ENCODE results near the gene AMOT.

AMOT gene

DNA sequence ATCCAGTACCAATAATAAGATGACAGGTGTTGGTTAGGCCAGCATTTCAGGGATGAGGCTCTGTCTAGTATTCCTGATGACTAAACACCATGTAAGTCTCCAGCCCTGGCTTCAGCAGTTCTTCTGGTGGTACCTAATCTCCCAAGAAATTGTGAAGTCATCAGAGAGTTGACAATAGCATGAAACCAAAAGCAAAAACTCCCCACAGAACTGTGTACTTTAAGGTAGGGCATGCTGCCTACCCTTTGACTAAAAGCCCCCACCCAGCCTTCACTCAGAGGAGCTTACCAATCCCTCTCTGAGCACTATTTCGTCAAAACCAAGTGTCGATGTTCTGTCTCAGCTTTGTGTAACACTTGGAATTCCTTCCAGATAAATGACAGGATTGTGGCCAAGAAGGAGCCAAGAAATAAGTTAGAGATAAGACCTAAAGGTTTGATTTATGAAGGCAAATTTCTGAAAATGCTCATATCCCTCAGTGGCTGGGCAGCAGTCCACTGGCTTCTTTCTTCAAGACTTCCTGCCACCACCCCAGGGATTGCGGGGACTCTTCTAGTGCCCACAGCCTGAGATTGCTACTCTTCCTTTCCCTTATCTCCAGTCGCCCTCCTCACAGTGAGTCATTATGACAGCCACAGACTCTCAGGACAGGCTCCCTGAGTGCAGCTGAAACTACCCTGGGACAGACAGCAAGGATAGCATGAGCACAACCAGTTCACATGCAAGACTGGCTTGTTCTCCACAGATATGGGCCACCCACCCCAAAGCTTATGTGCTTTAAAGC lies 93.6 kb downstream of the AMOT start:
- in situ Hi-C loops (cut with MboI; ENCODE audit: low sequenced_read_pairs): no loop called here

DNA sequence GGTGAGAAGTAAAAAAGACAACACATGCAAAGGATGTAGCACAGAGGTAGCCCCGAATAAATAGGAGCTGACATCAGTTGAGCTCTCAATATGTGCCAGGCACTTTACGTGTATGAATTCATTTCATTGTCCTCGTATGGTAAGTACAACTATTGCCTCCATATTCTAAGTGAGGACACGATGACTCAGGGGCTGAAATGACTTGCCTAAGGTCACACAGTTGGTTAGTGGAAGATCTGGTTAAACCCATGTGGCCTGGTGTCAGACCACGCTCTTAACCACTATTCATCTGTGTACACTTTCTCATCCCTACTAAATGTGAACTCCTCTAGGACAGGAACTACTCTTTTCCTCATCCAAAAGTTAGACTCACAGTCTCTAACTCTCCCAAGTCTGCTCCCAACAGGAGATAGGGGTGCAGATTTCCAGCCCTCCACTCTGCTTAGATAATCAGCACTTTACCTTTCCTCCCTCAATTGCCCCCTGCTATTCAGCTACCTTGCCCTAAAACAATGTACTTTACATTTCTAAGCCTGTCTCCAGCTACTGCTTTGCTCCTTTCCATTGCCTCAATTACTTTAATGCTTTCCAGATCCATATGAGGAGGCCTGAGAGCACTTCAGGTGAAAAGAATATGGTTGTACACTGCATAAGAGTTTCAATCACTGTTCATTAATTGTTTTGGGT lies 102.1 kb downstream of the AMOT start:
- in situ Hi-C loops (cut with MboI; ENCODE audit: low sequenced_read_pairs): no loop called here

DNA sequence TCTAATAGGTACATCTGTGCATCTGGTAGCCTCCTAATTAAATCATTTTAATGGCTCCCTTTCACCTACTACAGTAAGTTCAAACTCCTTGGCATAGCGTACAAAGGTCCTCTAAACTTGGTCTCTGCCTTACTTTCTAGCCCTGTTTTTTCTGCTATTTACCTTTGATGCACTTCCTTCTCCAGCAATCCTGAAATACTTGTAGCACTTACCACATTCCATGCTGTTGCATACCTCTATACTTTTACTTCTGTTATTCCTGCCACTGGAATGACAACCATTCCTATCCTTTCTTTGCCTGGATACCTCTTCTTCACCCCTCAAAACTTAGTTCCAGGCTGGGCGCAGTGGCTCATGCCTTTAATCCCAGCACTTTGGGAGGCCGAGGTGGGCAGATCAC lies 104.3 kb downstream of the AMOT start:
- in situ Hi-C loops (cut with MboI; ENCODE audit: low sequenced_read_pairs): no loop called here

DNA sequence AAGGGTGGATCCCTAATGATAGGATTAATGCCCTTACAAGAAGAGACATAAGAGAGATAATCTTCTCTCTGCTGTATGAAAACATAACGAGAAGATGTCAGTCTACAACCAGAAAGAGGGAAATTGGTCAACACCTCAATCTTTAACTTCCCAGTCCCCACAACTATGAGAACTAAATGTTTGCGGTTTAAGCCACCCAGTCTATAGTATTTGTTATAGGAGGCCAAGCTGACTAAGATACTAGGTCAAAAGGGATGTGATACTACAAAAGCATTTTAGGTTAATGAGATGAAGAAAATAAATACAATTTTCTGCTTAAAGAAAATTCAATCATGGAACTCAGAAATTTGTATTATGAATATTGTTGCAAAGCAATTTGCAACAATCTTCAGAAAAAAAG lies 105.5 kb downstream of the AMOT start:
- in situ Hi-C loops (cut with MboI; ENCODE audit: low sequenced_read_pairs): no loop called here

DNA sequence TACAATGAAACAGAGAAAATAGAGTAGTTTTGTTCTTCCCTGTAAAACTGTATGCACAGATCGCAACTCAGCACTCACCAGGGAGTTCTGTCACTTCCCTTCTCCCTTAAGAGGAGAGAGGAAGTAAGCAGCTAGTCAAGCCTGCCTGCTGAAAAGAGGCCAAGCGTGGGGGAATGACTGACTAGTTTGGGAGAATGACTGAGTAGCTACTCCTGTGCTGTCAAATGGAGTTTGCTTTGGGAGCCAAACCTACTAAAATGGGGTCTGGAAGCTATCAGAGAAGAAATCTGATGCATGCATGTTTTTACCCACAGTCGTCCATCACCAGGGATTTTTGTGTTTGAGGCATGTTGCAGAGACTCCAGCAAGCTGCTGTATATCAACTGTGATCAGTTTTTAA lies 106.3 kb downstream of the AMOT start:
- in situ Hi-C loops (cut with MboI; ENCODE audit: low sequenced_read_pairs): no loop called here

DNA sequence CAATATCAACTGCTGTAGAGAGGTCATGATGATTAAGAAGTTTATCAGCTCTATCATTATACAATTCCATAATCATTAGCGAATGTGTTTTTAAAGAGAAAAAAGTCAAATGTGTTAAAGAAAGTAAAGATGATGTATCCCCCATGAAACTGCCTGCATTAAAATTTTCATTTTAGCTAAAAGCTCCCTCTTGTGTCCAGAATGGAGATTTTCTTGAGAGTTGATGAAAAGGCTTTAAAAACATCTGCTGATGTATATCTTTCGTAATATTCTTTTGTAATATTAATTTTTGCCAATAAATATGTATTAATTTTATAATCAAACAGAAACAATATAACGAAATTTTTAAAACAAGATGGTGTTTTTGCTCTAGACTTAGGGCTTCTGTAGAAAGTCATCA lies 108.8 kb downstream of the AMOT start:
- in situ Hi-C loops (cut with MboI; ENCODE audit: low sequenced_read_pairs): no loop called here
